CD4-positive, alpha-beta T cell treated with Interleukin-6 at 100 ng/mL for 8 hours (primary cell): ENCODE data around the gene NR1D2.
A peak's percentile ranks its signal among the peaks of the same experiment; 100 is the strongest.
"Not testable (repeated sequence)": the region's sequence is repeated elsewhere in the genome, so short reads cannot be mapped to it uniquely, and the experiment has no call there.

ENCODE experiments used
- DNase-seq: peaks from one replicate; pipeline ENCODE4 v3.0.0-alpha.2; 2020; ENCODE audit warnings: mixed read lengths, low spot score

Gene NR1D2

GRCh38 chr3:23944861-23945662, at the start of gene NR1D2:
NR1D2 (plus strand) TSS chr3:23945286; CDS start chr3:23945579, 293 bp downstream.
- DNase-seq: peak; percentile 79

GRCh38 chr3:23900744-23901143, 44.3 kb upstream of the NR1D2 start:
- no peak for DNase-seq

- no peak for DNase-seq
These were observed 40.5 kb upstream of the NR1D2 start for GRCh38 chr3:23904545-23904944.

GRCh38 chr3:23909341-23909740, 35.7 kb upstream of the NR1D2 start:
- no peak for DNase-seq

GRCh38 chr3:23911397-23911796, 33.7 kb upstream of the NR1D2 start:
- DNase-seq: no peak

- not testable (repeated sequence) for DNase-seq
These were observed 32.8 kb upstream of the NR1D2 start for GRCh38 chr3:23912335-23912734.

- no peak for DNase-seq
These were observed 31.9 kb upstream of the NR1D2 start for GRCh38 chr3:23913182-23913581.

- DNase-seq: no peak
These were observed 31.0 kb upstream of the NR1D2 start for GRCh38 chr3:23913873-23914743.

- DNase-seq: no peak
These were observed 29.5 kb upstream of the NR1D2 start for GRCh38 chr3:23915537-23916108.

GRCh38 chr3:23916152-23916885, 28.8 kb upstream of the NR1D2 start:
- no peak for DNase-seq

GRCh38 chr3:23916886-23917678, 28.0 kb upstream of the NR1D2 start, which contains the start of the genes NKIRAS1 and RPL15:
NKIRAS1 (minus strand) TSS chr3:23916990; CDS start chr3:23910904, 6,086 bp downstream.
RPL15 (plus strand) TSS chr3:23917132; CDS start chr3:23917860, 728 bp downstream.
- peak; percentile 97 for DNase-seq

- DNase-seq: not testable (repeated sequence)
These were observed 27.3 kb upstream of the NR1D2 start for GRCh38 chr3:23917679-23918303.

- not testable (repeated sequence) for DNase-seq
These were observed 26.8 kb upstream of the NR1D2 start for GRCh38 chr3:23918331-23918730.

GRCh38 chr3:23919628-23920027, 25.5 kb upstream of the NR1D2 start:
- no peak for DNase-seq

- DNase-seq: no peak
These were observed 24.9 kb upstream of the NR1D2 start for GRCh38 chr3:23920151-23920655.

GRCh38 chr3:23921052-23921511, 24.0 kb upstream of the NR1D2 start:
- no peak for DNase-seq

- DNase-seq: no peak
These were observed 21.3 kb upstream of the NR1D2 start for GRCh38 chr3:23923786-23924185.

GRCh38 chr3:23926246-23926645, 18.8 kb upstream of the NR1D2 start:
- no peak for DNase-seq

GRCh38 chr3:23926736-23927135, 18.4 kb upstream of the NR1D2 start:
- DNase-seq: no peak

- no peak for DNase-seq
These were observed 16.6 kb upstream of the NR1D2 start for GRCh38 chr3:23928524-23928923.
